ENCODE results near the gene RASL12. TPM values are rescaled to one million over a fixed set of nuclear protein-coding genes. Genes with fewer than 3 reads are reported as not detected.

Gene RASL12
- total RNA-seq, 3 donors from 2014 or later (not counting 1 experiment from before 2014, with no cell fraction given) = not detected

GRCh38 chr15:65054333-65055200, 13.2 kb downstream of the RASL12 start:
- no peak overlapping the region for H3K4me3 ChIP-seq (ENCODE audit: low read length)
- H3K9me3 ChIP-seq (ENCODE audit: control insufficient read depth, insufficient read depth, low read length) = no peaks in the 10 kb centered on the region
- no peak overlapping the region for H3K27ac ChIP-seq (ENCODE audit: low read length)
- H3K27me3 ChIP-seq (ENCODE audit: control insufficient read depth, insufficient read depth, low read length) = no peaks in the 10 kb centered on the region
- H3K4me1 ChIP-seq (ENCODE audit: control insufficient read depth, insufficient read depth, low read length) = peaks cover 5% of the 10 kb centered on the region
- Mint-ChIP-seq H3K36me3 (no peaks in the 10 kb centered on the region), H3K9me3 (no peaks in the 10 kb centered on the region), H3K27me3 (ENCODE audit: low read depth in 2 of 2) (no peaks in the 10 kb centered on the region), H3K4me3 (no peak overlapping the region), H3K4me1 (peaks cover 6 to 8% of the 10 kb centered on the region in 2 donors), H3K27ac (no peak overlapping the region)
- ATAC-seq (peak; percentile 39 to 64 (median 50)), DNase-seq (peak; percentile 44 to 71)
- intact Hi-C loops (cut with micrococcal nuclease) = loop anchor here (1.0 kb wide), 2 partner anchors 243 to 331 kb away; no protein-coding TSS in a partner anchor
- H3K36me3 ChIP-seq (ENCODE audit: control insufficient read depth, insufficient read depth, low read length) = no peaks in the 10 kb centered on the region
- peak; percentile 63 for TF ChIP-seq CTCF (IDR thresholded peaks at IDR 0.05)
- 80% methylated on average over 26 of the region's 26 CpGs for WGBS (ENCODE audit: insufficient coverage)

GRCh38 chr15:65052956-65053355, 14.8 kb downstream of the RASL12 start:
- no peak overlapping the region for H3K27ac Mint-ChIP-seq
- H3K27me3 Mint-ChIP-seq (ENCODE audit: low read depth in 2 of 2) = no peaks in the 10 kb centered on the region
- no peak overlapping the region for H3K27ac ChIP-seq (ENCODE audit: low read length)
- intact Hi-C loops (cut with micrococcal nuclease) = no loop called here
- ATAC-seq (no peak), DNase-seq (no peak)
- peaks cover 10% of the 10 kb centered on the region for H3K4me1 ChIP-seq (ENCODE audit: control insufficient read depth, insufficient read depth, low read length)
- H3K4me3 ChIP-seq (ENCODE audit: low read length) = no peak overlapping the region
- no peak for TF ChIP-seq CTCF (IDR thresholded peaks at IDR 0.05)
- H3K9me3 Mint-ChIP-seq = no peaks in the 10 kb centered on the region
- no peaks in the 10 kb centered on the region for H3K27me3 ChIP-seq (ENCODE audit: control insufficient read depth, insufficient read depth, low read length)
- H3K36me3 Mint-ChIP-seq = no peaks in the 10 kb centered on the region
- no peak overlapping the region for H3K4me3 Mint-ChIP-seq
- WGBS (ENCODE audit: insufficient coverage) = 100% methylated on average over 1 of the region's 2 CpGs
- H3K4me1 Mint-ChIP-seq = peaks cover 12 to 14% of the 10 kb centered on the region in 2 donors
- H3K9me3 ChIP-seq (ENCODE audit: control insufficient read depth, insufficient read depth, low read length) = no peaks in the 10 kb centered on the region
- no peaks in the 10 kb centered on the region for H3K36me3 ChIP-seq (ENCODE audit: control insufficient read depth, insufficient read depth, low read length)

- Histone ChIP-seq H3K9me3 (ENCODE audit: control insufficient read depth, insufficient read depth, low read length) (no peaks in the 10 kb centered on the region), H3K36me3 (ENCODE audit: control insufficient read depth, insufficient read depth, low read length) (no peaks in the 10 kb centered on the region), H3K27me3 (ENCODE audit: control insufficient read depth, insufficient read depth, low read length) (no peaks in the 10 kb centered on the region), H3K27ac (ENCODE audit: low read length) (no peak overlapping the region), H3K4me3 (ENCODE audit: low read length) (no peak overlapping the region), H3K4me1 (ENCODE audit: control insufficient read depth, insufficient read depth, low read length) (peaks cover 10% of the 10 kb centered on the region)
- Mint-ChIP-seq H3K27me3 (ENCODE audit: low read depth in 2 of 2) (peaks cover 0 to 3% of the 10 kb centered on the region in 2 donors), H3K4me1 (peaks cover 12 to 14% of the 10 kb centered on the region in 2 donors), H3K36me3 (no peaks in the 10 kb centered on the region), H3K9me3 (no peaks in the 10 kb centered on the region), H3K4me3 (no peak overlapping the region), H3K27ac (peak overlapping the region in 1 of 2 donors; percentile 63)
- ATAC-seq (no peak), DNase-seq (no peak)
- intact Hi-C loops (cut with micrococcal nuclease) = no loop called here
- TF ChIP-seq CTCF (IDR thresholded peaks at IDR 0.05) = no peak
- WGBS (ENCODE audit: insufficient coverage) = 95% methylated on average over 2 of the region's 2 CpGs
Observed at GRCh38 chr15:65051266-65051665, 16.5 kb downstream of the RASL12 start.
